Calu3 (cell line): ENCODE results near the gene AHSA1. TPM values are rescaled to one million over a fixed set of nuclear protein-coding genes. Genes with fewer than 3 reads are reported as not detected.
"Not testable (repeated sequence)": the region's sequence is repeated elsewhere in the genome, so short reads cannot be mapped to it uniquely, and the experiment has no call there.

Experiments used
- Bru-seq: library from RNA; stranded (reverse); fragments of 400-500 nt; gene quantifications from one replicate; lab custom pipeline; 2021; lab: Mats Ljungman, UMichigan
- BruChase-seq, 2 experiments: library from RNA; stranded (reverse); fragments of 400-500 nt; gene quantifications; one replicate each; lab custom pipeline; 2021; lab: Mats Ljungman, UMichigan
- BruUV-seq: library from RNA; stranded (reverse); fragments of 400-500 nt; replicated peaks from 2 replicates; lab custom pipeline; 2021; lab: Mats Ljungman, UMichigan
- CTCF ChIA-PET: fragments of 300-600 bp; sonication (Branson Sonifier 250); formaldehyde crosslinking; loops from one replicate; lab custom pipeline; 2022; ENCODE audit warnings: antibody characterized with exemption; lab: Charles Lee
- DNase-seq: peaks from one replicate; pipeline ENCODE4 v3.0.0; 2022
- H3K27ac Mint-ChIP-seq: one replicate; pipeline ENCODE4 v1.8.0; 2022; ENCODE audit warnings: mixed read lengths; ENCODE audit not compliant: unreplicated experiment
- H3K27me3 Mint-ChIP-seq: one replicate; pipeline ENCODE4 v1.8.0; 2022; ENCODE audit warnings: mixed read lengths; ENCODE audit not compliant: unreplicated experiment
- H3K36me3 Mint-ChIP-seq: one replicate; pipeline ENCODE4 v1.8.0; 2022; ENCODE audit warnings: mild to moderate bottlenecking, moderate library complexity, mixed read lengths; ENCODE audit not compliant: insufficient read depth, unreplicated experiment
- H3K4me1 Mint-ChIP-seq: one replicate; pipeline ENCODE4 v1.8.0; 2022; ENCODE audit warnings: mild to moderate bottlenecking, low read depth, mixed read lengths; ENCODE audit not compliant: unreplicated experiment
- H3K4me3 Mint-ChIP-seq: one replicate; pipeline ENCODE4 v1.8.0; 2022; ENCODE audit warnings: mild to moderate bottlenecking, low read depth, moderate library complexity, mixed read lengths; ENCODE audit not compliant: unreplicated experiment
- H3K9me3 Mint-ChIP-seq: one replicate; pipeline ENCODE4 v1.8.0; 2022; ENCODE audit warnings: low read depth, mixed read lengths; ENCODE audit not compliant: unreplicated experiment
- CTCF ChIP-seq: fragments of 200-600 bp; IDR thresholded peaks from one replicate; pipeline ENCODE4 v1.8.0; 2022; ENCODE audit warnings: antibody characterized with exemption; ENCODE audit not compliant: unreplicated experiment
- intact Hi-C: fragments of 100-400 bp; cut with micrococcal nuclease; formaldehyde crosslinking; loops from one replicate; pipeline ENCODE4 v1.10.0; 2022; ENCODE audit not compliant: unreplicated experiment
- long read RNA-seq: library from polyadenylated mRNA; stranded (forward); transcript quantifications from one replicate; pipeline ENCODE4 v2.0.0, GENCODE V29; 2022
- total RNA-seq: library from RNA; stranded (reverse); gene quantifications from 2 replicates; pipeline ENCODE4 v1.2.3, GENCODE V29; 2022

AHSA1 gene
- total RNA-seq = 287 and 313 TPM in 2 replicates
- Bru-seq, nascent RNA = percentile 89 among the genes with signal in this experiment
- percentile 96 among the genes with signal in this experiment for BruChase-seq, experiment 1, labeled RNA remaining after a 6-hour chase
- percentile 95 among the genes with signal in this experiment for BruChase-seq, experiment 2, labeled RNA remaining after a 2-hour chase
- long read RNA-seq, transcript AHSA1-201 (9 exons, 1,402 nt) = major isoform, 249 of 270 reads
- long read RNA-seq, partial matches to known transcripts = 4 of 270 reads
- long read RNA-seq, other reads (novel, unspliced or antisense) = 14 of 270 reads

- BruUV-seq = no TSS peak
- peak within 1 kb of the TSS; percentile 91 for H3K4me3 Mint-ChIP-seq
- H3K36me3 Mint-ChIP-seq = peaks cover 61% of the 10 kb centered on the region
- CTCF ChIA-PET = no interaction called here
- no peaks in the 10 kb centered on the region for H3K27me3 Mint-ChIP-seq
- peak; percentile 92 for DNase-seq
- TF ChIP-seq CTCF = no peak
- intact Hi-C loops = loop anchor here (2.0 to 5.0 kb wide), 2 partner anchors 135 to 249 kb away; partner anchors contain the start of genes GSTZ1 and POMT2
- H3K27ac Mint-ChIP-seq = peak within 1 kb of the TSS; percentile 95
- H3K4me1 Mint-ChIP-seq = peaks cover 12% of the 10 kb centered on the region
- H3K9me3 Mint-ChIP-seq = no peaks in the 10 kb centered on the region
These were observed at the start of gene AHSA1, which contains the start of gene VIPAS39 for GRCh38 chr14:77457522-77458248. AHSA1 (plus strand) TSS chr14:77458093; CDS start chr14:77458190, 97 bp downstream. VIPAS39 (minus strand) TSS chr14:77457601; CDS start chr14:77454102, 3,499 bp downstream.

GRCh38 chr14:77409131-77409533 lies 48.8 kb upstream of the AHSA1 start:
- H3K27me3 Mint-ChIP-seq = no peaks in the 10 kb centered on the region
- no peak for TF ChIP-seq CTCF
- CTCF ChIA-PET = no interaction called here

GRCh38 chr14:77415403-77416030 lies 42.4 kb upstream of the AHSA1 start:
- H3K4me3 Mint-ChIP-seq, H3K27me3 Mint-ChIP-seq, H3K36me3 Mint-ChIP-seq, H3K9me3 Mint-ChIP-seq, BruUV-seq, DNase-seq, intact Hi-C loops, H3K4me1 Mint-ChIP-seq, H3K27ac Mint-ChIP-seq: not testable (repeated sequence)
- CTCF ChIA-PET = interaction anchor here (1.0 kb wide), 1 partner anchor 27 kb away, joined by 3 read pairs; no protein-coding TSS in a partner anchor

More at GRCh38 chr14:77409131-77409533, 48.8 kb upstream of the AHSA1 start:
- H3K9me3 Mint-ChIP-seq = no peaks in the 10 kb centered on the region
- intact Hi-C loops = no loop called here
- DNase-seq = peak; percentile 6
- no peaks in the 10 kb centered on the region for H3K36me3 Mint-ChIP-seq
- H3K4me3 Mint-ChIP-seq = no peak overlapping the region
- no peak overlapping the region for H3K27ac Mint-ChIP-seq
- no peaks in the 10 kb centered on the region for H3K4me1 Mint-ChIP-seq
- BruUV-seq = no TSS peak

- H3K4me1 Mint-ChIP-seq, H3K36me3 Mint-ChIP-seq, H3K27me3 Mint-ChIP-seq, H3K9me3 Mint-ChIP-seq, BruUV-seq, H3K27ac Mint-ChIP-seq, DNase-seq, intact Hi-C loops, H3K4me3 Mint-ChIP-seq: not testable (repeated sequence)
- CTCF ChIA-PET = interaction anchor here (1.0 kb wide), 1 partner anchor 27 kb away, joined by 3 read pairs; no protein-coding TSS in a partner anchor
These were observed 41.8 kb upstream of the AHSA1 start for GRCh38 chr14:77416098-77416497.

DNA sequence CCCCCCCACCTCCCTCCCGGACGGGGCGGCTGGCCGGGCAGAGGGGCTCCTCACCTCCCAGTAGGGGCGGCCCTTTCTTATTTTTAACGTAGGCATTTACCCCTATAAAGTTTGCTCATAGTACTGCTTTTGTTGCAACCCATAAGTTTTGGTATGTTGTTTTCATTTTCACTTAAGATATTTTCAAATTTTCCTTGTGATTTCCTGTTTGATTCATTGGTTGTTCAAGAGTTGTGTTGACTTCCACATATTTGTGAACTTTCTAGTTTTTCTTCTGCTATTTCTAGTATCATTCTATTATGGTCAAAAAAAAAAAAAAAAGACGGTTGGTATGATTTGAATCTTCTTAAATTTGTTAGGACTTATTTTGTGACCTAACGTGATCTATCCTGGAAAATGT lies 41.1 kb upstream of the AHSA1 start:
- no peak overlapping the region for H3K4me3 Mint-ChIP-seq
- BruUV-seq = no TSS peak

More for the DNA sequence above, 41.1 kb upstream of the AHSA1 start:
- Mint-ChIP-seq H3K27ac (no peak overlapping the region), H3K36me3 (no peaks in the 10 kb centered on the region), H3K27me3 (no peaks in the 10 kb centered on the region), H3K4me1 (peaks cover 8% of the 10 kb centered on the region), H3K9me3 (peaks cover 3% of the 10 kb centered on the region)
- CTCF ChIA-PET = no interaction called here
- intact Hi-C loops = no loop called here
- no peak for TF ChIP-seq CTCF
- no peak for DNase-seq
